Adrenal gland (tissue), 12 donors: Measurements from ENCODE around the gene PARPBP. TPM values are rescaled to one million over a fixed set of nuclear protein-coding genes. Genes with fewer than 3 reads are reported as not detected.

ENCODE experiments used
- DNase-seq, 7 donors: peaks; one replicate each; pipeline ENCODE4 v3.0.0-alpha.2; 2019 to 2020
- H3K27ac ChIP-seq, 5 donors: fragments of 200-600 bp; sonication (generic) in 4 of 5; 1 replicate in 3 of 5; 2 replicates in 2 of 5; pipeline versions ENCODE4 v1.5.1 to v1.8.0; 2016 to 2020; ENCODE audit warnings: mild to moderate bottlenecking in 1 of 5
- H3K27me3 ChIP-seq: fragments of 200-600 bp; 2 replicates; pipeline ENCODE4 v1.8.0; 2021
- H3K36me3 ChIP-seq, 2 donors: fragments of 200-600 bp; replicated peaks in 1 of 2; 1 replicate in 1 of 2; 2 replicates in 1 of 2; pipeline versions ENCODE4 v1.5.1 to v1.8.0; 2018 to 2022
- H3K4me1 ChIP-seq, 2 donors: fragments of 200-600 bp; replicated peaks in 1 of 2; 1 replicate in 1 of 2; 2 replicates in 1 of 2; pipeline versions ENCODE4 v1.5.1 to v1.8.0; 2018 to 2021
- H3K4me3 ChIP-seq, 4 donors: fragments of 200-600 bp; sonication (generic) in 3 of 4; one replicate each; pipeline ENCODE4 v1.5.1; 2016 to 2018
- H3K9me3 ChIP-seq, 3 donors: fragments of 200-600 bp; sonication (generic) in 1 of 3; replicated peaks in 1 of 3; 1 replicate in 2 of 3; 2 replicates in 1 of 3; pipeline versions ENCODE4 v1.5.1 to v1.8.0; 2016 to 2021
- CTCF ChIP-seq, 6 experiments: fragments of 450-650 bp in 4 of 6; fragments of 200-600 bp in 2 of 6; sonication (generic) in 1 of 6; IDR thresholded peaks; 1 replicate in 5 of 6; 2 replicates in 1 of 6; pipeline versions ENCODE4 v1.5.1 to v1.8.0; 2016 to 2021; ENCODE audit warnings: antibody characterized with exemption in 6 of 6, mild to moderate bottlenecking in 2 of 6, moderate library complexity in 1 of 6
- POLR2A ChIP-seq, 2 donors: fragments of 450-650 bp; IDR thresholded peaks; one replicate each; pipeline ENCODE4 v1.6.1; 2017; ENCODE audit warnings: antibody characterized with exemption in 2 of 2, mild to moderate bottlenecking in 2 of 2, moderate library complexity in 1 of 2
- WGBS, 4 donors: extraction: QIAGEN DNeasy Blood & Tissue Kit in 2 of 4; methylation state at CpG; one replicate each; pipeline versions ENCODE4 v1.1.5 to v1.1.7; 2013 to 2017; 5-methylcytosine and 5-hydroxymethylcytosine counted together
- intact Hi-C, 2 donors: fragments of 100-400 bp; cut with DNase I; formaldehyde crosslinking; loops; one replicate each; pipeline versions ENCODE4 v1.14.1 to v1.15.0; 2022 to 2023
- polyA plus RNA-seq, 3 donors: library from polyadenylated mRNA; stranded (reverse); fragments of 200-250 nt in 2 of 3; fragments of 350-450 nt in 1 of 3; fragmentation: Illumina TruSeq in 1 of 3; extraction: RNeasy Lipid Tissue Mini Kit (QIAGEN cat#74804) in 1 of 3; gene quantifications; one replicate each; pipeline ENCODE4 v1.2.3, GENCODE V29; 2013 to 2014
- total RNA-seq, 9 donors: library from RNA; depleted of rRNA in 4 of 9; stranded (reverse); fragments of >200 nt in 4 of 9; fragments of 120-200 nt in 1 of 9; fragmentation: NEBNext Ultra II Directional in 1 of 9; extraction: Animal tissue kit (Norgen Biotek cat#: 25700) in 1 of 9; gene quantifications; one replicate each; pipeline versions ENCODE4 v1.1.0 to v1.2.4, GENCODE V29; 2013 to 2023
- donor health status: healthy with polysubstance abuse.
- donor health status: Bipolar disorder and iron deficiency.
- donor health status: DM: yes; HTN: yes; CAD: no.
- donor health status: DM: no; HTN: no; CAD: no.
- donor health status: DM: no; HTN: no; CAD: no.
- donor health status: DM: yes; HTN: yes; CAD: no.

The PARPBP gene
- total and polyA plus RNA-seq, 12 donors, result 0.67 to 7.8 (median 1.4) TPM

- Histone ChIP-seq H3K27me3 (no peaks in the 10 kb centered on the region), H3K27ac (no peak overlapping the region), H3K4me3 (no peak overlapping the region), H3K9me3 (no peaks in the 10 kb centered on the region), H3K36me3 (no peaks in the 10 kb centered on the region), H3K4me1 (peaks cover 0 to 4% of the 10 kb centered on the region in 2 donors)
- no peak for DNase-seq
- intact Hi-C loops, result no loop called here
- TF ChIP-seq CTCF (IDR thresholded peaks at IDR 0.05) (no peak), POLR2A (IDR thresholded peaks at IDR 0.05) (no peak)
Measured at GRCh38 chr12:102093319-102093718, 26.7 kb upstream of the PARPBP start.

- Histone ChIP-seq H3K27me3 (no peaks in the 10 kb centered on the region), H3K9me3 (no peaks in the 10 kb centered on the region), H3K4me1 (peaks cover 0 to 4% of the 10 kb centered on the region in 2 donors), H3K4me3 (no peak overlapping the region), H3K36me3 (no peaks in the 10 kb centered on the region), H3K27ac (no peak overlapping the region)
- TF ChIP-seq CTCF (IDR thresholded peaks at IDR 0.05) (peak in 1 of 6 experiments; percentile 13), POLR2A (IDR thresholded peaks at IDR 0.05) (no peak)
- intact Hi-C loops, result no loop called here
- no peak for DNase-seq
- 80 to 85% (median 84%) methylated on average over 2 of the region's 2 CpGs for WGBS, 4 donors
Measured at GRCh38 chr12:102095677-102096263, 24.2 kb upstream of the PARPBP start.

- TF ChIP-seq POLR2A (IDR thresholded peaks at IDR 0.05) (no peak), CTCF (IDR thresholded peaks at IDR 0.05) (no peak)
- Histone ChIP-seq H3K9me3 (no peaks in the 10 kb centered on the region), H3K27me3 (no peaks in the 10 kb centered on the region), H3K4me3 (no peak overlapping the region), H3K36me3 (no peaks in the 10 kb centered on the region), H3K4me1 (peaks cover 0 to 4% of the 10 kb centered on the region in 2 donors), H3K27ac (no peak overlapping the region)
- no peak for DNase-seq
- intact Hi-C loops, result no loop called here
- 93 to 98% (median 95%) methylated on average over 3 of the region's 3 CpGs for WGBS, 4 donors
Measured at GRCh38 chr12:102096855-102097254, 23.1 kb upstream of the PARPBP start.

GRCh38 chr12:102106905-102107304 lies 13.1 kb upstream of the PARPBP start:
- Histone ChIP-seq H3K27me3 (no peaks in the 10 kb centered on the region), H3K9me3 (no peaks in the 10 kb centered on the region), H3K4me1 (no peaks in the 10 kb centered on the region), H3K27ac (no peak overlapping the region), H3K4me3 (no peak overlapping the region), H3K36me3 (peaks cover 0 to 20% of the 10 kb centered on the region in 2 donors)
- TF ChIP-seq CTCF (IDR thresholded peaks at IDR 0.05), result no peak
- TF ChIP-seq POLR2A (IDR thresholded peaks at IDR 0.05), result no peak
- DNase-seq, result no peak
- WGBS, 4 donors, result 93 to 95% (median 94%) methylated on average over 3 of the region's 3 CpGs
- intact Hi-C loops, result no loop called here
